GM12801 (cell line): ENCODE results near the gene ELOVL4.

ENCODE experiments used
- TF ChIP-seq, protein P1 (sequence below): IDR thresholded peaks from one replicate; pipeline ENCODE4 v1.5.1; 2011; ENCODE audit warnings: control low read depth; ENCODE audit not compliant: insufficient read length; ENCODE audit errors: extremely low read depth

Gene ELOVL4

DNA sequence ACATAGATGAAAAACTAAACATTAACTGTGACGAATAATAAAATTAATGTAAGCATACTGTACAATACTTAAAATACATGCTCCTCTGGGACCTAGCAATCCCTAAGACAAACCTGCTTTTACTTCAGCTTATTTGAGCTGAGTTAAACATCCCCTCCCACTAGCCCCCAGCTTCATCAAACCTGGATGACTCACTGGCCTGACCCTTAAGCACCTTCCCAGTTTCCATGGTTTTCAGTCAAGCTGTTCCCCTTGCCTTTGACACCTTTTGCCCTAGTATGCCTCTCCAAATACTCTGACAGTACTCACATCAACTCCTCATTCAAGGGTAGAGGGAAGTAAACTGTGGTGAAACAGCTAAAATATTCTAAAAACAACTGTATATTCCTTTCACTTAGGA, 4.2 kb downstream of the ELOVL4 start:
- TF ChIP-seq, protein P1, sequence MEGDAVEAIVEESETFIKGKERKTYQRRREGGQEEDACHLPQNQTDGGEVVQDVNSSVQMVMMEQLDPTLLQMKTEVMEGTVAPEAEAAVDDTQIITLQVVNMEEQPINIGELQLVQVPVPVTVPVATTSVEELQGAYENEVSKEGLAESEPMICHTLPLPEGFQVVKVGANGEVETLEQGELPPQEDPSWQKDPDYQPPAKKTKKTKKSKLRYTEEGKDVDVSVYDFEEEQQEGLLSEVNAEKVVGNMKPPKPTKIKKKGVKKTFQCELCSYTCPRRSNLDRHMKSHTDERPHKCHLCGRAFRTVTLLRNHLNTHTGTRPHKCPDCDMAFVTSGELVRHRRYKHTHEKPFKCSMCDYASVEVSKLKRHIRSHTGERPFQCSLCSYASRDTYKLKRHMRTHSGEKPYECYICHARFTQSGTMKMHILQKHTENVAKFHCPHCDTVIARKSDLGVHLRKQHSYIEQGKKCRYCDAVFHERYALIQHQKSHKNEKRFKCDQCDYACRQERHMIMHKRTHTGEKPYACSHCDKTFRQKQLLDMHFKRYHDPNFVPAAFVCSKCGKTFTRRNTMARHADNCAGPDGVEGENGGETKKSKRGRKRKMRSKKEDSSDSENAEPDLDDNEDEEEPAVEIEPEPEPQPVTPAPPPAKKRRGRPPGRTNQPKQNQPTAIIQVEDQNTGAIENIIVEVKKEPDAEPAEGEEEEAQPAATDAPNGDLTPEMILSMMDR, result no peak

DNA sequence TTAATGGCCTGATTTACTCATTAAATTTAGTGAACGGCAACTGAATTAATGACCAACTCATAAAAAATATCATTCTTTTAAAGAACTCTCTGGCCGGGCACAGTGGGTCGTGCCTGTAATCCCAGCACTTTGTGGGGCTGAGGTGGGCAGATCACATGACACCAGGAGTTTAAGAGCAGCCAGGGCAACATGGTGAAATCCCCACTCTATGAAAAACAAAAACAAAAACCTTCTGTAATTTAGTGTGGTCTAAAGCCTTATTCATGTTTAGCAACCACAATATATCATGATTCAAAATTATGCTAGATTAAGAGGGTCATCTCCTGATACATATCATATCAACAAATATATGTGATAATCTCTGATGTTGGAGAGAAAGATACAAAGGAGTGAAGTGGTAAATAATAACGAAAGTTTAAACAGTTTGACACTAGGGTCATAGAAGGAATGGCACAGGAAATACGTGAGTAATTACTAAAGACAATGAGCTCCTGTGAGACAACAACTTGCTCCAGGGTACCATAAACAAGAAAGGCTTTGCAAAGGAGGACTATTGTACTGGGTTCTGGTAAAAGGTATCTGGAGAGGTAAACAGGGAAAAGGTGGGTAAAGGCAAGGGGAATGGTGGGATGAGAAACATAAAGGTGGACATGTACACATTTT, 5.7 kb downstream of the ELOVL4 start:
- TF ChIP-seq, protein P1, result no peak

DNA sequence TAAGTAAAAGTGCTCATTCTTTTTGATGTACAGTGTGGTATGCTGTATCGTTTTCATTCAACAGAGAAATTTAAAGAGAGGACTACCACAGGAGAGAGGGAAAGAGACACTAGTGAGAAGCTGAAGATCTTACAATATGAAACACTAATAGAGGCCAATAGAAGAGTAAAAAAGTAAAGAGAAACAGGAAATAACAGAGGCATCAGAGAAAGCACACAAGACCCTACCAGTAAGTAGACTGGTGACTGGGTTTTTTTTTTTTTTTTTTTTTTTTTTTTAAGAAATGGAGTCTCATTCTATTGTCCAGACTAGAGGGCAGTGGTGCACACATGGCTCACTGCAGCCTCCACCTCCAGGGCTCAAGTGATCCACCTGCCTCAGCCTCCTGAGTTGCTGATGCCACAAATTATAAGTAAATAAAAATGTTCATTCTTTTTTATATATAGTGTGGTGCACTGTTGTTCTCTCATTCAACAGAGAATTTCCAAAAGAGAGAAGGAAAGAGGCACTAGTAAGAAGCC, 18.8 kb downstream of the ELOVL4 start:
- TF ChIP-seq, protein P1, result no peak

GRCh38 chr6:79927758-79928157, 19.6 kb downstream of the ELOVL4 start:
- TF ChIP-seq, protein P1, result no peak

DNA sequence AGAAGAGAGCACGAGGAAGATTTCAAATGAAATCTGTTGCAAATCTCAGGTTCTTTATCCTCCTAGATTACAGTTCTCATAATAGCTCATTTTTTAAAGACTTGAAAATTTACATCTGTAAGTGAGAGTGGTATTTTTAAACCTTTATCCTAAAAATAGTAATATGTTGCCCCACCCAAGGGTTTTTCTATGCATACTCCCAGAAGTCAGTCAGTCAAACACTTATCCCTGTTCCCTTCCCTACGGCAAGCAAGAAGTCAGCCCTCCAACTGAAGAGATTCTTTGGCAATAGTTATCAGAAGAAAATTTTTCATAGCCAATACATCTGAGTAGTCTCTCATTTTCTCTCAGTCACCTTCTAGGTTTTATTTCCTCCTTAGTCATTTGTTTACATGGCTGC, 24.1 kb downstream of the ELOVL4 start:
- TF ChIP-seq, protein P1, result no peak

DNA sequence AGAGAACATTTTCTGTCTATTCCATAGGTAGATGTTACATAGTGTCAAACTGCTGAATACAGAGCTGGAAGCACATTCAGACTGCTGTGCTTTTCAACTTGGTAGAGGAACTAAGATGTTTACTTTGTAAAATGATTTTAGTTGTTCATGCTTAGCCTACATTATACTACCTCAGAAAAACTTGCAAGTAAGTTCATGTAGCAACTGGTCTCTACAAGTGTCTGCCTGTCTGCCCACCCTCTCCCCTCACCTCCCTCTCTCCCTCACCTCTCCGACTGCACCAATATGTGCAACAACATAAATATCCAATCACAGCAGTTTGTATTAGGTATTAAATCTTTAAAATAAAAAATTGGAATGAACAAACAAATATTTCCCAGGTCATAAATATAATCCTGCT, 25.3 kb downstream of the ELOVL4 start:
- TF ChIP-seq, protein P1, result no peak

DNA sequence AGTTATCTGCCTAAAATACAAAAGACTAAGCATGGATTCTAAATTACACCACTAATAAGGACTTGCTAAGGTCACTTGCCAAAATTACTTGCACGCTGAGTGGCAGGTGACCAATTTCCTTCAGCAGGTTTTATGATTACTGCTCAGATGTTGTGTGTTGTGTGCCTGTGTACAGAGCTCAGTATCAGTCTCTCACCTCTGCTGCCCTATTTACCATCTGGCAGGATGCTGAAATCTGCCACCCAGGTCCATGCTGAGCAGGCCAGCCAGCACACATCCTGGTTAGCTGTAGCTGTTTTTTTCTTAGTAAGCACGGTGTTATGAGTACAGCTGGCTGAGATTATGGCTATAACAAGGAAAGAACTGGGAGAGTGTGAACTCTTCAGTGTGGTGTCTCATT, 34.0 kb downstream of the ELOVL4 start:
- TF ChIP-seq, protein P1, result no peak
